Jurkat, Clone E6-1 (cell line): ENCODE results near the gene RANBP3L.
"Not testable (repeated sequence)": the region's sequence is repeated elsewhere in the genome, so short reads cannot be mapped to it uniquely, and the experiment has no call there.

Source experiments
- DNase-seq: peaks from one replicate; pipeline ENCODE4 v3.0.0-alpha.2; 2011; ENCODE audit warnings: low read depth, low spot score
- H3K4me3 ChIP-seq: 2 replicates; pipeline ENCODE4 v1.5.1; 2011; ENCODE audit warnings: mild to moderate bottlenecking, low read length, control low read depth, moderate library complexity

The RANBP3L gene

DNA sequence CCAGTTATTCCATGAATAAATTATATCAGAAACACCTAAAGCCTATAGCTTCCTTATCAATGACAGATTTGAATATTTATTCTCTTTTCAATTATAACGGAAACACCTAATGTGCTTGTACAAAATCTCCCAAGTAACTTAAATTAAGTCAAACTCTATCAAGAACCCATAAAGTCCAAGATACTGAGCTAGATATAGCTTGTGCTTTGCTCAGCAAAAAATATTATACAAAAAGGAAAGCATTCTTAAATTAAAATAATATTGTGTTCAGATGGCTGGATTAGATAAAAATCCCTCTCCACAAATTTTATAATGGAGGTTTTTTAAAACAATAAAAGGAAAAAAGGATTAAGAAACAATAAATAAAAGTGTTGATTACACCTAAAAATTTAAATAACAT, 83.7 kb downstream of the RANBP3L start:
- DNase-seq: no peak
- H3K4me3 ChIP-seq: no peak overlapping the region

DNA sequence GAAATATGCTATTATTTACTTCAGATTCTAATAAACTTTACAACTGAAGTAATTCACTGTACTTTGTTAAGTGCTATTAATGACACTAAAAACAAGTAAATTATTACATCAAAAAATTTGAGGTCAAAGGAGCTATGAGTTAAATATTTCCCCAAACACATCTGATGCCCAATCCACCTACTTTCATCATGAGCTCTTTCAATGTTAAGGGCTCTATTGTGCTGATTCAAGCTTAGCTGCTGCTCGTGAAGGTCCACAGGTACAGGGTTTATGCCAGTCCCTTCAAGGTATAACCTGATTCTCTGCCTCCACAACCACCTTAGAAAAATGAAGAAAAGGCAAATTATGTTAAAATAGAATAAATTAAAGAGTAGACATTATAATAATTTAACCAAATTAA, 84.1 kb downstream of the RANBP3L start:
- H3K4me3 ChIP-seq: no peak overlapping the region
- no peak for DNase-seq

DNA sequence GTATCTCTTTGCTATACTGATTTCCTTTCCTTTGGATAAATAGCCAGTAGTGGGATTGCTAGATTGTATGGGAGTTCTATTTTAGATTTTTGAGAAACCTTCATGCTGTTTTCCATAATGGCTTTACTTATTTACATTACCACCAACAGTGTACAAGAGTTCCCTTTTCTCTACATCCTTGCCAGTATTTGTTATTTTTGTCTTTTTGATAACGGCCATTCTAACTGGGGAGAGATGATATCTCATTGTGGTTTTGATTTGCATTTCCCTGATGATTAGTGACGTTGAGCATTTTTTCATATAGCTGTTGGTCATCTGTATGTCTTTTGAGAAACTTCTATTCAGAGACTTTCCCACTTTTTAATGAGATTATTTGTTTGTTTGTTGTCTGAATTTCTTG, 85.8 kb downstream of the RANBP3L start:
- no peak overlapping the region for H3K4me3 ChIP-seq
- no peak for DNase-seq

DNA sequence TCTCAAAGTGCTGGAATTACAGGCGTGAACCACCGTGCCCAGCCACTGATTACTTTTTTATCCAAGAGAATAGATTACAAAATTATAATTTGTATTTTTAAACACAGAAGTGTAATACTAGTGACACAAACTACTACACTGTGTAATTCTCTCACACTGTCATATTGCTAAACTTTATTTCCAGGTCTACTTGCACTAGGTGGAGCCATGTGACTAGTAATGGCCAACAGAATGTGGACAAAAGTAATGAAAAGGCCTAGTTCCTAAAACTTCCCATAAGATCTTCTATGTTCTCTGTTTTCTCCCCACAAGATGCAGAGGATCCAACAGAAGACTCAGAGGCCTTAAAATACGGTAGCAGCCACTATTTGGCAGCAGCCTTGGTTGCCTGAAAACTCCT, 87.3 kb downstream of the RANBP3L start:
- H3K4me3 ChIP-seq: no peak overlapping the region
- DNase-seq: no peak

DNA sequence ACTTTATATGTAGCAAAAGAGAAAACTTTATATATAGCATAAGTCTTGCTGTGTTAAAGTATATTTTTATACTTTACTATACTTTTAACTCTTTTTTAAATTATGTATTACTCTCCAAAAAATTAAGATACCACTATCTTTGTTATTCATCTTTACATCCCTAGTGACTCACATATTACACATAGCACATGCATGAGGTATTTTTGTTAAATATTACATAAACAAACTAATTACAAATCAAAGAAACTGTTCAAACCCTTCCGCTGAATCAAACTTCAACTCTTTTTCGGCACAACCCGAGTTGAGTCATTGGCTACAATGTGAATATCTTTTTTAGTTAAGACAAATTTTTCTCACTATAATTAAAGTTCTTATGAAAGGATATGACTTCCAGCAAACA, 92.0 kb downstream of the RANBP3L start:
- H3K4me3 ChIP-seq: no peak overlapping the region

DNA sequence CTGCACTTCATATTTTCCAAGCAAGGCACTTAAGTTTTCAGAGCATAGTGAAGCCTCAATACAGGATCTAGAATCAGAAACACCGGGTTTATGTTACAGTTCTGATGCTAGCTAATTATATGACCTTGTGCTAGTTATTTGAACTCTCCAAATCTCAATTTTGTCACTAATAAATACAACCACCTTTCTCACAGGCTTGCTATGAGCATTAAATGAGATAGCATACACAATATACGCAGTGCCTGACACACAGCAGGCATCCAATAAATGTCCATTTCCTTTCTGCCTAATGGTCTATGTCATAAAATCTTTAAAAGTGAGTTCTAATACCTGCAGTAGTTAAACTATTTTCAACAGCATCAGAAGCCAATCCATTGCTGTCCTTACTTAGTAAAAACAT, 92.9 kb downstream of the RANBP3L start:
- no peak overlapping the region for H3K4me3 ChIP-seq
- DNase-seq: no peak

More for the DNA sequence above, 92.0 kb downstream of the RANBP3L start:
- no peak for DNase-seq

DNA sequence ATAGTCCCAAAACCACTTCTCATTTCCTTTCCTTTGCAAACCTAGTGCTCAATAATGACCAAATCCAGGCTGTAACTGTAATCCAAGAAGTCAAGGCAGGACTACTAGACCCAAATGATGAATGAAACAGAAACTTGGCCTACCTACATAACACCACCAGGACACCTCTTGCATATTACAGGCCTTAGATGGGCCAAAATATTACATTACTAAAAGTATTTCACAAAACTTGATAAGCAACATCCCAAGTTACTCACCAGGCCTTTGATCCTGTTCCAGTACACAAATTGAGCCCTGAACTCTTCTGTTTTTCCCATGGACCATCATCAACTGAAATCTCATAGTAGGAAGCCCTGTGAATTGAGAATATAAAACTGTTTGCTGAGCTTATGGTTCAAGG, 94.8 kb downstream of the RANBP3L start:
- DNase-seq: no peak
- H3K4me3 ChIP-seq: no peak overlapping the region

DNA sequence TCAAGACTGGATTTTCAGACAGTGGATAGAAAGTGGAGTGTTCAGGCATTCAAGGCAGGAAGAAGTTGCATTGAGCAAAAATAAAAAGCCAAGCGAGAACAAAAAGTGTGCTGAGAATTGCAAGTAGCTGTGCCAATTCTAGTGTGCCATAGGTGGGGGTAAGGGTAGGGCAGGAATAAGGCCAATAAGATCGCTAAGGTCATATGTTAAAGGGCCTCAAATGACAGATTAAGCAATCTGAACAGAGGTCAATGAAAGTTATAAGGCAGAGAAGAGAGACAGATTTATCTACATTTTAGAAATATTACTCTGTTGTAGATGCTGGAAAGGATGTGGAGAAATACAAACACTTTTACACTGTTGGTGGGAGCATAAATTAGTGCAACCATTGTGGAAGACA, 96.4 kb downstream of the RANBP3L start:
- H3K4me3 ChIP-seq: no peak overlapping the region
- DNase-seq: no peak

DNA sequence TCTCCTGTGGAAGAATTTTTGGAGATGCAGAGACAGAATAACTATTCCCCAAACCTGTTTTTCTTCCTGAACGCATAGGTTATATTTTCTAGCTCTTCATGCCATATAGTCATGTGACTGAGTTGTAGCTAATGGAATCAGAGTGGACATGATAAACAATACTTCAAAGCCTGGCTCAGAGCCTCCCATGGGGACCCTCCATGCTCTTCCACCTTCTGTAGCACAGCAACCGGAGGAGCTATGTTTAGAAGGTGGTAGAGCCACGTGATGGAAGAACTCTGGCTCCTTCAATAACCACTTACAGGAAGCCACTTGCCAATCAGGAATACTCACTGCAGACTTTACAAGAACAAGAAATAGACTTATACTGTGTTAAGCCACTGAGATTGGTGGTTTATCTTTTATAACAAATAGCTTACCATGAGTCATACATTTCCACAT, 99.2 kb downstream of the RANBP3L start:
- DNase-seq: no peak
- H3K4me3 ChIP-seq: no peak overlapping the region

DNA sequence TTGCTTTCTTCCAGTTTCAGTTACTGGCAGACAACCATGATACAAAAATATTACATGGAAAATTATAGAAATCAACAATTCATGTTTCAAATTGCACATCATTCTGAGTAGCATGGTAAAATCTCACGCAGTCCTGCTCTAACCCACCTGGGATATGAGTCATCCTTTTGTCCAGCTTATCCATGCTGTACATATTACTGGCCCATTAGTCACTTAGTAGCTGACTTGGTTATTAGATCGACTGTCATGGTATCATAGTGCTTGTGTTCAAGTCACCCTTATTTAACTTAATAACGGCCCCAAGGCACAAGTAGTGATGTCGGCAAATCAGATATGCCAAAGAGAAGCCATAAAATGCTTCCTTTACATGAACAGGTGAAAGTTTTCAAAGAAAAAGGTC, 101.2 kb downstream of the RANBP3L start:
- DNase-seq: no peak
- no peak overlapping the region for H3K4me3 ChIP-seq

DNA sequence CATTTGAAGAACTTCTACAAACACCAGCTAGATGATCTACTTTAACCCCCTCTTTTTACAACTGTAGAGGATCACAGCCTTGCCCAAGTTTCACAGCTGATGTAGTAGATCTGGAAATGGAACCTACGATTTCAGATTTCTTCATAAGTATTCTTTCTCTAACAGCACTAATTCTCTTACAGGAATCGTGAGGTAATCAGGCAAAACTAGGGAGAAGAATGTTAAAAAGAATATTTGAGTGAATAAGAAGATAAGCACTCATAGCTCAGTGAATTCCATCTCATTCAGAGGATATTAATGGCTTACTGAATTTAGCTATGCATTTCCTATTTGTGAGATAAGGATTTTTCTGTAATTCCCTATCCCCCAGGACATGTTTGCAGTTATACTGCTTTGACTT, 102.1 kb downstream of the RANBP3L start:
- H3K4me3 ChIP-seq: no peak overlapping the region
- DNase-seq: no peak

DNA sequence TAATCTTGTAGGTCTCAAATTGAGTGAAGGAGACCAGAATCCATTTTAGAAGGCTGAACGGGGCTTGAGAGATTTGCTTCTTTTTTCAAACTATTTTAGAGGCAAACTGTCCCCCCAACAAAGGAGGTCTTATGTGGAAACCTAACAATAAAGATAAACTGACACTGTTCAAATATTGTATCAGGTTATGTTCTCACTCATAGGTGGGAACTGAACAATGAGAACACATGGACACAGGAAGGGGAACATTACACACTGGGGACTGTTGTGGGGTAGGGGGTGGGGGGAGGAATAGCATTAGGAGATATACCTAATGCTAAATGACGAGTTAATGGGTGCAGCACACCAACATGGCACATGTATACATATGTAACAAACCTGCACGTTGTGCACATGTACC, 102.9 kb downstream of the RANBP3L start:
- not testable (repeated sequence) for H3K4me3 ChIP-seq, DNase-seq
